ENCODE data around the gene TRIL. TPM values are rescaled to one million over a fixed set of nuclear protein-coding genes. Genes with fewer than 3 reads are reported as not detected.
A peak's percentile ranks its signal among the peaks of the same experiment; 100 is the strongest.

TRIL gene
- total and polyA plus RNA-seq, 2 donors: 3.3 to 20.4 TPM

- no peaks in the 10 kb centered on the region for H3K36me3 ChIP-seq (ENCODE audit: insufficient read depth)
- H3K4me3 ChIP-seq (ENCODE audit: low read depth, low read length): no peak overlapping the region
- H3K27ac ChIP-seq (ENCODE audit: low read depth): no peak overlapping the region
- WGBS: 64% methylated on average over 3 of the region's 3 CpGs
- no peaks in the 10 kb centered on the region for H3K4me1 ChIP-seq (ENCODE audit: insufficient read depth)
- DNase-seq (ENCODE audit: extremely low spot score): no peak
These were observed 16.0 kb downstream of the TRIL start for GRCh38 chr7:28942168-28942567.

GRCh38 chr7:28941633-28942032 is 16.5 kb downstream of the TRIL start:
- Histone ChIP-seq H3K36me3 (ENCODE audit: insufficient read depth) (no peaks in the 10 kb centered on the region), H3K27ac (ENCODE audit: low read depth) (no peak overlapping the region), H3K4me1 (ENCODE audit: insufficient read depth) (no peaks in the 10 kb centered on the region), H3K4me3 (ENCODE audit: low read depth, low read length) (no peak overlapping the region)
- DNase-seq (ENCODE audit: extremely low spot score): no peak
- 53% methylated on average over 5 of the region's 5 CpGs for WGBS

- Histone ChIP-seq H3K4me1 (ENCODE audit: insufficient read depth) (no peaks in the 10 kb centered on the region), H3K4me3 (ENCODE audit: low read depth, low read length) (no peak overlapping the region), H3K27ac (ENCODE audit: low read depth) (no peak overlapping the region), H3K36me3 (ENCODE audit: insufficient read depth) (no peaks in the 10 kb centered on the region)
- WGBS: 85% methylated on average over 11 of the region's 11 CpGs
- no peak for DNase-seq (ENCODE audit: extremely low spot score)
These were observed 17.3 kb downstream of the TRIL start for GRCh38 chr7:28940741-28941384.

- H3K4me1 ChIP-seq (ENCODE audit: insufficient read depth): no peaks in the 10 kb centered on the region
- H3K4me3 ChIP-seq (ENCODE audit: low read depth, low read length): no peak overlapping the region
- no peaks in the 10 kb centered on the region for H3K36me3 ChIP-seq (ENCODE audit: insufficient read depth)
- DNase-seq (ENCODE audit: extremely low spot score): no peak
- no peak overlapping the region for H3K27ac ChIP-seq (ENCODE audit: low read depth)
- WGBS: 41% methylated on average over 7 of the region's 7 CpGs
These were observed 18.1 kb downstream of the TRIL start for GRCh38 chr7:28939844-28940544.

GRCh38 chr7:28939367-28939766 is 18.8 kb downstream of the TRIL start:
- H3K36me3 ChIP-seq (ENCODE audit: insufficient read depth): no peaks in the 10 kb centered on the region
- DNase-seq (ENCODE audit: extremely low spot score): no peak
- H3K27ac ChIP-seq (ENCODE audit: low read depth): no peak overlapping the region
- no peak overlapping the region for H3K4me3 ChIP-seq (ENCODE audit: low read depth, low read length)
- WGBS: 64% methylated on average over 5 of the region's 5 CpGs
- no peaks in the 10 kb centered on the region for H3K4me1 ChIP-seq (ENCODE audit: insufficient read depth)

- Histone ChIP-seq H3K36me3 (ENCODE audit: insufficient read depth) (no peaks in the 10 kb centered on the region), H3K4me1 (ENCODE audit: insufficient read depth) (no peaks in the 10 kb centered on the region), H3K4me3 (ENCODE audit: low read depth, low read length) (no peak overlapping the region), H3K27ac (ENCODE audit: low read depth) (no peak overlapping the region)
- 81% methylated on average over 7 of the region's 7 CpGs for WGBS
- no peak for DNase-seq (ENCODE audit: extremely low spot score)
These were observed 20.5 kb downstream of the TRIL start for GRCh38 chr7:28937619-28938018.

GRCh38 chr7:28937103-28937502 is 21.0 kb downstream of the TRIL start:
- 79% methylated on average over 6 of the region's 6 CpGs for WGBS
- no peaks in the 10 kb centered on the region for H3K4me1 ChIP-seq (ENCODE audit: insufficient read depth)
- no peak for DNase-seq (ENCODE audit: extremely low spot score)
- no peaks in the 10 kb centered on the region for H3K36me3 ChIP-seq (ENCODE audit: insufficient read depth)
- H3K27ac ChIP-seq (ENCODE audit: low read depth): no peak overlapping the region
- no peak overlapping the region for H3K4me3 ChIP-seq (ENCODE audit: low read depth, low read length)

GRCh38 chr7:28933846-28934320 is 24.2 kb downstream of the TRIL start:
- 78% methylated on average over 2 of the region's 2 CpGs for WGBS
- no peaks in the 10 kb centered on the region for H3K36me3 ChIP-seq (ENCODE audit: insufficient read depth)
- no peak overlapping the region for H3K4me3 ChIP-seq (ENCODE audit: low read depth, low read length)
- H3K27ac ChIP-seq (ENCODE audit: low read depth): no peak overlapping the region
- DNase-seq (ENCODE audit: extremely low spot score): no peak
- H3K4me1 ChIP-seq (ENCODE audit: insufficient read depth): no peaks in the 10 kb centered on the region

GRCh38 chr7:28931565-28931964 is 26.6 kb downstream of the TRIL start:
- Histone ChIP-seq H3K4me1 (ENCODE audit: insufficient read depth) (no peaks in the 10 kb centered on the region), H3K4me3 (ENCODE audit: low read depth, low read length) (no peak overlapping the region), H3K36me3 (ENCODE audit: insufficient read depth) (no peaks in the 10 kb centered on the region), H3K27ac (ENCODE audit: low read depth) (no peak overlapping the region)
- 90% methylated on average over 3 of the region's 3 CpGs for WGBS
- DNase-seq (ENCODE audit: extremely low spot score): no peak

GRCh38 chr7:28926871-28927597 is 31.1 kb downstream of the TRIL start:
- 5% methylated on average over 22 of the region's 22 CpGs for WGBS
- H3K27ac ChIP-seq (ENCODE audit: low read depth): no peak overlapping the region

GRCh38 chr7:28922624-28923331 is 35.4 kb downstream of the TRIL start:
- Histone ChIP-seq H3K4me1 (ENCODE audit: insufficient read depth) (no peaks in the 10 kb centered on the region), H3K4me3 (ENCODE audit: low read depth, low read length) (no peak overlapping the region), H3K27ac (ENCODE audit: low read depth) (no peak overlapping the region), H3K36me3 (ENCODE audit: insufficient read depth) (no peaks in the 10 kb centered on the region)
- WGBS: 11% methylated on average over 7 of the region's 7 CpGs
- DNase-seq (ENCODE audit: extremely low spot score): peak; percentile 80

More at GRCh38 chr7:28926871-28927597, 31.1 kb downstream of the TRIL start:
- no peaks in the 10 kb centered on the region for H3K36me3 ChIP-seq (ENCODE audit: insufficient read depth)
- no peaks in the 10 kb centered on the region for H3K4me1 ChIP-seq (ENCODE audit: insufficient read depth)
- peak; percentile 89 for DNase-seq (ENCODE audit: extremely low spot score)
- peak overlapping the region; percentile 31 for H3K4me3 ChIP-seq (ENCODE audit: low read depth, low read length)

- no peaks in the 10 kb centered on the region for H3K4me1 ChIP-seq (ENCODE audit: insufficient read depth)
- WGBS: under 1% methylated on average over 4 of the region's 4 CpGs
- H3K36me3 ChIP-seq (ENCODE audit: insufficient read depth): no peaks in the 10 kb centered on the region
- DNase-seq (ENCODE audit: extremely low spot score): peak; percentile 66
- no peak overlapping the region for H3K4me3 ChIP-seq (ENCODE audit: low read depth, low read length)
- no peak overlapping the region for H3K27ac ChIP-seq (ENCODE audit: low read depth)
These were observed 36.3 kb downstream of the TRIL start for GRCh38 chr7:28921822-28922221.

- no peak for DNase-seq (ENCODE audit: extremely low spot score)
- no peaks in the 10 kb centered on the region for H3K4me1 ChIP-seq (ENCODE audit: insufficient read depth)
- H3K27ac ChIP-seq (ENCODE audit: low read depth): no peak overlapping the region
- 88% methylated on average over 6 of the region's 6 CpGs for WGBS
- no peaks in the 10 kb centered on the region for H3K36me3 ChIP-seq (ENCODE audit: insufficient read depth)
- H3K4me3 ChIP-seq (ENCODE audit: low read depth, low read length): no peak overlapping the region
These were observed 37.7 kb downstream of the TRIL start for GRCh38 chr7:28920424-28920823.
